ENCODE results near the gene PTPRCAP.
"Not testable (repeated sequence)": the region's sequence is repeated elsewhere in the genome, so short reads cannot be mapped to it uniquely, and the experiment has no call there.

Gene PTPRCAP, protein sequence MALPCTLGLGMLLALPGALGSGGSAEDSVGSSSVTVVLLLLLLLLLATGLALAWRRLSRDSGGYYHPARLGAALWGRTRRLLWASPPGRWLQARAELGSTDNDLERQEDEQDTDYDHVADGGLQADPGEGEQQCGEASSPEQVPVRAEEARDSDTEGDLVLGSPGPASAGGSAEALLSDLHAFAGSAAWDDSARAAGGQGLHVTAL

DNA sequence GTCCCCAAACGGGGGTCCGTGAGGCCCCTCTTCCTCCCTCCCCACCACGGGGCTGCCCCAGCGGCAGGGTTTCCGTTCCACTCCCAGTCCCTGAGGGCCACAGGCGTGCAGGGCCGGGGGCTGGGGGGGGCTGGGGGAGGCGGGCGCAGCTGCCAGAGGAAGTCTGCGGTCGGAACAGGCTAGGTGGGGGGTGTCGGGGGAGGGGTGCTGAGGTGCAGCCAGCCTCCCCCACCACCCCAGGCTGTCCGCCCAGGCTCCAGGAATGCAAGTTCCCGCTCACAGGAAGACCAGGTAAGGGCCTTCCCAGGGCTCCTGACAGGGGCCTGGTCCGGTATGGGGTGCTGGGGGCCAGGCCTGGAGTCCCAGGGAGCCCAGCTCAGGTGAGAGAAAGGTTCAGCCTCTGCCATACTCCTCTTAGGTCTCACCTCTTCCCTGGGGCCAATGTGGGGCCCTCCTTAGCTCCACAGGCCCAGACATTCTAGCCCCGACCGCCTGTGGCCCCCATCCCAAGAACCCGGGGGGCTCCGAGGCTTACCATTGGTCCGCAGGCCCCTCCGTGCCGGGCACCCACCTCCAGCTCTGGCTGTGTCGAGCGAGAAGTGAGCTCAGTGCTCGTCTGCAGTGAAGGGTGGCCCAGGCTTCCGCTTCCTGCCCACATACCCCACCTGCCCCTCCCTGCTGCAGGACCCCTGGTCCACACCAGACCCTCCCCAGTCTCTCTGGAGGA, at the start of gene PTPRCAP:
TSS of gene PTPRCAP (minus strand) at position 601 of the 727 bp plus-strand sequence. CDS start at position 538, 63 bp downstream.
- no peak for DNase-seq

DNA sequence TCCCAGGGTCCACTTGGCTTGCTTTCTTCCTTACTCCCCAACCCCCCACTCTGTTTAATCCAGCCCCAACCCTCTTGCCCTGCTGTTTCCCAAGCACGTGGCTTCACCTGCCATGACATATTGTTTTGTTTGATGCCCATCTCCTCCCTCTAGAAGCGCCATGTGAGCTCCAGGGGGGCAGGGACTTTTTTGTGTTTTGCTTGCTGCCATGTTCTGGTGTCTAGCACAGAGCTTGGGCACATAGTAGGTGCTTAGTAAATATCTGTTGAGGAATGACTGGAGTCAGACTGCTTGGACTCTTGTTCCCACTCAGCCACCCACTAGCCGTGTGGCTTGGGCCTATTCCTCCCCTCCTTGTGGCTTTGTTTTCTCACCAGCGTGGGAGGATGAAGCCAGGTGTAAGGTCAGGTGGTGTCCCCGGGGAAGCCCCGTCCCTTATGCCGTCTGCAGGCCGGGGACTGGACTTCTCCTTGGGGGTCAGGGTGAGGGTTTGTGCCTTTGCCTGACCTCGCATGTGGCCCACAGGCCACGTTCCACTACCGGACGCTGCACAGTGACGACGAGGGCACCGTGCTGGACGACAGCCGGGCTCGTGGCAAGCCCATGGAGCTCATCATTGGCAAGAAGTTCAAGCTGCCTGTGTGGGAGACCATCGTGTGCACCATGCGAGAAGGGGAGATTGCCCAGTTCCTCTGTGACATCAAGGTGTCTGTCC, 49.2 kb upstream of the PTPRCAP start:
- DNase-seq = no peak

DNA sequence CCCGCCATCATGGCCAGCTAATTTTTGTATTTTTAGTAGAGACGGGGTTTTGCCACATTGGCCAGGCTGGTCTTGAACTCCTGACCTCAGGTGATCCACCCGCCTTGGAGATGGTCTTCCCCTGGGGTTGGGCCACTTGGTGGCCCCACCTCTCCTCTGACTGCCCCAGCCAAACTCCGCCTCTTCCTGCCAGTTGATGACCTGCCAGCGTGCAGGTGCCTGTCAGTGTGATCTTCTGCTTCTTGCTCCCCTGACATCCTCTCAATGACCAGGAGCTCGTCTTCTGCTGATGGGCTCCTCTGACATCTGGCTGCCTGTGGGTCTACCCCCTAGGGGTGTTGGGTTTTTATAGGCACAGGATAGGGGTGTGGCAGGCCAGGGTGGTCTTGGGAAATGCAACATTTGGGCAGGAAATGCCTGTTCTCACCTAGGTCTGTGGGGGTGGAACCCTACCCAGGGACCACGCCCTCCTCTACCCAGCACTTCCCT, 48.4 kb upstream of the PTPRCAP start:
- DNase-seq = not testable (repeated sequence)

DNA sequence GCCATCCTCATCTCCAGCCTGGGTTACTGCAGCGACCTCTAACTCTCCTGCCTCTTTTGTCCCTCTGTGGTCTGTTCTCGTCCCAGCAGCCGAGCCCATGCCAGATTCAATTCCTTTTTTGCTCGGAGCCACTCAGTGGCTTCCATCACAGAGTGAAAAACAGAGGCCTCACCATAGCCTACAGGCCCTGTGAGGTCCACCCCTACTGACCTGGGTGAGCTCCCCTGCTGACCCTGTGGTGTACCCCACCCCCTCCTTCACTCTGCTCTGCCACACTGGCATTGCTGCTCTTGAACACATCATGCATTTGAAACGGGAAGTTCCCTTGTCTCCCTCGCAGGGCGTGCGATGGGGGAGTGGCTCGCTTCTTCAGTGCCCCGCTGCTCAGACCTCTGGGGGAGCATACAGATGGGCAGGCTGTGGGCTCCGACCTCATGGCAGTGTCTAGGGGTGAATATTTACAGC, 47.4 kb upstream of the PTPRCAP start:
- DNase-seq = peak; percentile 55 to 71

DNA sequence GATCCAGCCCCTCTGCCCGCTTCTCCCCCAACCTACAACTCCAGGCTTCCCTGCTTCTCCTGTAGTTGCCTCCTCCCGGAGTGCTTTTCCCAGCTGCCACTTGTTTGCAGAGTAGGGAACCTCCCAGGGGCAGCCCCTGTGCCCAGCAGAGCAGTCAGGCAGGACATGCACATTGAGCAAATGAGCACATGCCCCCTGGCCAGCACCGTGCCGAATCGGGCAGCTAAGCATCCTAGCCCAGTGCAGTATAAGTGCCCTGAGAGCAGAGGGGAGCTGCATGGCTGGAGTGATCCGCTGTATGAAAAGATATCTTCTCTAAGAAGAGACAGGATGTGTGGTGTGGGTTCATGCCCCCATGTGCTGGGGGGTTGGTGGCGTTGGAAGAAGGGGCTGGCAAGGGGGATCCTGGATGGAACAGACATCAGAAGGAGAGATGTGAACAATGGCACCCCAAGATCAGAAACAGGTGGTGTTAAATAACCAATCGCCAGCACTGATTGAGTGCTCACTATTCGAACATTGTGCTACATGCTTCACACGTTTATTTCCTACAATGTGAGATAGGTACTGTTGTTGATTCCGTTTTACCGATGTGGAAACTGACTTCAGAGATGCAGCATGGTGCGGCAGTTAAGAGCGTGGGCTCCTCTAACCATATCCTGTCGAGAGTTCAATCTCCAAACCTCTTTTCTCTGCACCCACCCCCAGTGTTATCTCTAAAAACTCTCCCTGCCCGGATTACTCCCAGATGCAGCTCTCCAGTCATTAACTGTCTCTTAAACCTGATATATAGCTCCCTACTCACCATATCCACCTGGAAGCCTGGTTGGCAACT, 46.6 kb upstream of the PTPRCAP start:
- DNase-seq = no peak

DNA sequence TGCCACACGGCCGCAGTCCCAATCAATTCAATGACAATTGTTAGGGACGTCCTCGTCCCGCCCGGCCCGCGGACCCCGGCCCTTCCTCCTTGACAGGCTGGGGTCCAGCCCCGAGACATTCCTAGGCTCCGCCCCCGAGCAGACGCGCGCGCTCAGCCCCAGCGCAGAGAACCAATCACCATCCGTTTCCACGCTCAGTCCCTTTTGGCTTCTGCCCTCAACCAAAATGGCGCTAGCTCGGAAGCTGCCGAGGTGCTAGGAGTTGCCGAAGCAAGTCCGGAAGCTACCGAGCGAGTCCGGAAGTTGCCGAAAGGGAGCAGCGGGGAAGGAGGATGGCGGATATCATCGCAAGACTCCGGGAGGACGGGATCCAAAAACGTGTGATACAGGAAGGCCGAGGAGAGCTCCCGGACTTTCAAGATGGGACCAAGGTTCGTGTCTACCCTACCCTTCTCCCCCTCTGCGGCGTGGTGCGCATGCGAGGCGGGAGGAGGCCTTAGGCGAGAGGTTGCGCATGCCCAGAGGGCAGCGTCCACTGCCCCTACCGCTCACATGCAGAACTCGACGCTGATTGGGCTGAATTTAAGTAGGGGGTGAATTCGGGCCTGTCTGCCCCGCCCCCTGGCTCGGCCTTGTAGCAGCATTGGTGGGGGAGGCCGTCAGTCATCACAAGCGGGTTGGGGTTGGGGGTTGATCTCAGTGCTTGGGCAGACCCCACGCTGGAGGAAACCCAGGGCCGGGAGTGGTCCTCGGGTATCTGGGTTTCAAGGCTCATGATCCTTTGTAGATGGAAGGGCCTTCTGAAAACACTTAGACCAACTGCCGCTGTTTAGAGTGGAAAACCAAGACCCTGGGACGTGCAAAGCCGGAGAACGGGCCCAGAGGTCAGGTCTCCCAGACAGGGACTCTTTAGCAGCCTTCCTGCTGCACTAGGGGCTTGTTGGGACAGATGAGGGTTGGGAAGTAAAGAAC, 45.6 kb upstream of the PTPRCAP start, which contains the start of gene AIP:
TSS of gene AIP (plus strand) at position 200 of the 972 bp plus-strand sequence. CDS start at position 333, 133 bp downstream.
- DNase-seq = peak; percentile 92 to 95

DNA sequence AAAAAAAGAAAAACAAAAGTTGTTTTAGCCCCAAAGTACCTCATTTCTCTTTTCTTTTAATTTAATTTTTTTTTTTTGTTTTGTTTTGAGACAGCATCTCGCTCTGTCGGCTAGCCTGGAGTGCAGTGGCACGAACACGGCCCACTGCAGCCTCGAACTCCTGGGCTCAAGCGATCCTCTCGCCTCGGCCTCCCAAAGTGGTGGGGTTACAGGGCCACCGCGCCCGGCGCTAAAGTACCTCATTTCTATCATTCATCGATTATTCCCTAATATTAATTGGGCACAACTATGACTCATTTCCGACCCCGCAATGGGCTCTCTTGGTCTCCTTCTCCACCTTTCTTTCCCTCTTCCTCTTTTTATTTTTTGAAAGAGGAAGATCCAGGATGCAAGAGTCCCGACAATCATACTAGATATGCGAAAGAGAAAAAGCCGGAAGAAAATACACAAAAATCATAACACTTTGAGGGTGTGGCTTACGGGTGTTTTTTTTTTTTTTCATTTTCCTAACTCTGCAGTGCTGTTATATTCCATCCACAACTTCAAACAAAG, 44.9 kb upstream of the PTPRCAP start:
- DNase-seq = peak; percentile 66 to 70

DNA sequence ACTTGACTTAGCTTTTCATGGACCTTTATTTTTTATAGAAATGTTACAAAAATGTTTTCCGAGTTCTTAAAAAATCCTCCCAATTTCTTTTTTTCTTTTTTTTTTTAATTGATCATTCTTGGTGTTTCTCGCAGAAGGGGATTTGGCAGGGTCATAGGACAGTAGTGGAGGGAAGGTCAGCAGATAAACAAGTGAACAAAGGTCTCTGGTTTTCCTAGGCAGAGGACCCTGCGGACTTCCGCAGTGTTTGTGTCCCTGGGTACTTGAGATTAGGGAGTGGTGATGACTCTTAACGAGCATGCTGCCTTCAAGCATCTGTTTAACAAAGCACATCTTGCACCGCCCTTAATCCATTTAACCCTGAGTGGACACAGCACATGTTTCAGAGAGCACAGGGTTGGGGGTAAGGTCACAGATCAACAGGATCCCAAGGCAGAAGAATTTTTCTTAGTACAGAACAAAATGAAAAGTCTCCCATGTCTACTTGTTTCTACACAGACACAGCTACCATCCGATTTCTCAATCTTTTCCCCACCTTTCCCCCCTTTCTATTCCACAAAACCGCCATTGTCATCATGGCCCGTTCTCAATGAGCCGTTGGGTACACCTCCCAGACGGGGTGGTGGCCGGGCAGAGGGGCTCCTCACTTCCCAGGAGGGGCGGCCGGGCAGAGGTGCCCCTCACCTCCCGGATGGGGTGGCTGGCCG, 40.0 kb upstream of the PTPRCAP start:
- not testable (repeated sequence) for DNase-seq

DNA sequence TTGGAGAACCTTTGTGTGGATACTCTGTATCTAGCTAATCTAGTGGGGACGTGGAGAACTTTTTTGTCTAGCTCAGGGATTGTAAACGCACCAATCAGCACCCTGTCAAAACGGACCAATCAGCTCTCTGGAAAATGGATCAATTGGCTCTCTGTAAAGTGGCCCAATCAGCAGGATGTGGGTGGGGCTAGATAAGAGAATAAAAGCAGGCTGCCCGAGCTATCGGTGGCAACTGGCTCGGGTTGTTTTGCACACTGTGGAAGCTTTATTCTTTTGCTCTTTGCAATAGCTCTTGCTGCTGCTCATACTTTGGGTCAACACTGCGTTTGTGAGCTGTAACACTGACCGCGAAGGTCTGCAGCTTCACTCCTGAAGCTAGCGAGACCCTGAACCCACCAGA, 39.2 kb upstream of the PTPRCAP start:
- DNase-seq = not testable (repeated sequence)

DNA sequence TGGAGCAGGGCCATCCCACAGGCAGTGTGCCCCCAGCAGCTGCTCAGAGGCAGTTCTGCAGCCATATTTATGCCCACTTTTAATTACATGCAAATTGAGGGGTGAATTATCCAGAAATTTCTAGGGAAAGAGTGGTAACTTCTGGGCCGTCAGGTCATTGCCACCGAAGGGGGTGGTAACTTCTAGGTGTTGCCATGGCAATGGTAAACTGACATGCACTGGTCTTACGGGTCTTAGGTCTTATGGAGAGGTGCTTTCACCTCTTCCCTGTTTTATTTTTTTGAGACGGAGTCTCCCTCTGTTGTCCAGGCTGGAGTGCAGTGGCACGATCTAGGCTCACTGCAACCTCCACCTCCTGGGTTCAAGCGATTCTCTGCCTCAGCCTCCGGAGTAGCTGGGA, 35.4 kb upstream of the PTPRCAP start:
- DNase-seq = no peak

DNA sequence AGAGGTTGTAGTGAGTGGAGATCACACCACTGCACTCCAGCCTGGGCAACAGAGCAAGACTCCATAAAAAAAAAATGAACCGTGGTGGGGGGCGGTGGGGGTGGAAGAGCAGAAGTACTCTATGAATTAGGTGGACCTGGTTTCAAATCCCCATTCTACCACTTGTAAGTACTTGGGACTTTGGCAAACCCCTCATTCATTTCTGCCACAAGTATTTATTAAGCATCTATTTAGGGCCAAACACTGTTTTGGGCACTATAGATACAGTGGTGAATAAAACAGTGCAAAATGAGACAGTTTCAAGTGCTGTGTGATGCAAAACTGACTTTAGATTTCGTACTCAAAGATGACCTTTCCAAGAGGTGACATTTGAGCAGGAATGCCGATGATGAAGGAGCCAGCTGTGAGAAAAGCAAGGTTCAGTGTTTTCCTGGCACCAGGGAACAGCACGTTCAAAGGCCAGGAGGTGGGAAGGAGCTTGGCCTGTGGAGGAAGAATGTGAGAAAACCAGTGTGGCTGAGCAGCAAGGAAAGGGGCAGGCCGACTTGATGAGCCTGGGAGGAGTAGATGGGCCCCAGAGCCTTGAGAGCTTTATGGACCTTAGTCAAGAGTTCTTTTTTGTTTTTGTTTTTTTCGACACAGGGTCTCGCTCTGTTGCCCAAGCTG, 33.0 kb upstream of the PTPRCAP start:
- no peak for DNase-seq

DNA sequence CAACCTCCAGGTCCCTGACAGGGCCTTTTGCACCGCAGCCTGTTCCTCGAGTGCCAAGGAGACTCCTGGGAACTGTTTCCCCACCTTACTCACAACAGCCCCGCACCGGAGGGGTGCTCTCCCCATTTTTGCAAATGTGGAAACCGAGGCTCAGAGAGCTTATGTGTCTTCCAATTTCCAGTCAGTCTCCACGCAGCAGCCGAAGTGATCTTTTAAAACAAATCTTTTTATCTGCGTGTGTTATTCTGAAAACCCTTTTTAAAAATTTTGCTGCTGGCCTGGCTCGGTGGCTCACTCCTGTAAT, 32.0 kb upstream of the PTPRCAP start:
- no peak for DNase-seq

DNA sequence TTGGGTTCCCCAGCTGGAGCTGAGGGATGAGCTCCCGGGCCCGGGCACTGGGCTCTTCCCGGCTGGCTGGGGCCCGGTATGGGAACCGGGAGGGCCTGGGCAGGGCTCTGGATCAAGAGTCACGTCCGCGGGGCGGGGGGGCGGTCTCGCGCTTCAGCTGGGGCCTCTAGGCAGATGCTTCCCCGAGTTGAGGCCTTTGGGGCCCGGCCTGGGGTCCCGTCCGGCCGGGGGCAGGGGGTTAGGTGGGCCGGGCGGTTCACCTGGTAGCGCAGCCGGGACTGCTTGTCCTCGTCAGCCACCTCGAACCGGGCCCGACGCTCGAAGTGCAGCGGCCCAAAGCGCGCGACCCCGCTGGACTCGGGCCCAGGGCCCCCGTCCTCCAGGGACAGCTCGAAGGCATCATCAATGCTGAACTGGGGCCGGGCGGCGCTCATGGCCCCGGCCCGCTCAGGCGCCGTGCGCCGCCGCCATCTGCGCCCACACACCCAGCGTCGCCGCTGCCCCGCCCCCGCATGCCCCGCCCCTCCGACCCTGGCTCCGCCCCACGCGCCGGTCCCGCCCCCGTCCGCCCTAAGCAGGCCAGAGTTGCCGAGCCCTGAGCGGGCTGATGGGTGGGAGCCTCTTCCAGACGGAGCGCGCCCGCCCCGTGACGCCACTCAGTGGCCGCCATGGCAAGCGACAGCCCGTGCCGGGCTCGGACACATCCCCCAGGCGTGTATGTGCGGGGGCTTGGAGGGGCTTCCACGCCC, 31.5 kb upstream of the PTPRCAP start, which contains the start of gene TMEM134:
TSS of gene TMEM134 (minus strand) at position 493 of the 749 bp plus-strand sequence. CDS start at position 434, 59 bp downstream.
- DNase-seq = peak; percentile 72 to 76

DNA sequence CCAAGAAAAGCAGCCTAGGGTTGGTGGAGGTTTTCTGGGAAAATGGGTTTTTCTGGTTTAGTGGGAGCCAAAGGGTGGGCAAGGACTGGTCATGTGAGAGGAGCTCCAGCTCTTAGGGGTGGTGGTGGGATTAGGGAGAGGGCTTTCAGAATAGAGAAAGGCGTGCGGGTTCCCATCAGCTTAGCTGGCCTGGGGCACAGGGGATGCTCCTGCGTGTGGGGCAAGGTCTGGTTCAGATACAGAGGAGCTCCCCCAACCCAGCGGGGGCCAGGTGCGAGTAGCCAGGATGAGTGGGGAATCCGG, 30.9 kb upstream of the PTPRCAP start:
- DNase-seq = no peak

DNA sequence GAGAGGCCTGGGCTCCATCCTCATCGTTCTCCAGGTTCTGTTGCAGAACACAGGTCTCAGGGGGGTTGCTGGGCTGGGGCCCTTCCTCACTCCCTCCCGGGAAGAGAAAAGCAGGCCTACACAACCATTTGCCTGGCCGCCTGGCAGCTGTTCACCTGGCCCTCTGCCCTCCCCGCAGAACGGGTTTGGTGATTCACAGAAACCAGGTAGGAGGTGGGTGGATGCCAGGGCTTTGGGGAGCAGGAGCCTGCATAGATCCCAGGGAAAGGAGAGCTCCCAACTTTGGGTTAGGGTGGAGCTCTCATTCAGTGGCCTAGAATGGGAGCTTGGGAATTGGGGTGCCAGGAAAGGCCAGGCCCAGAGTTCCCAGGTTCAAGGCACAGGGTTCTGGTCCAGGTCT, 30.6 kb upstream of the PTPRCAP start:
- DNase-seq = no peak

DNA sequence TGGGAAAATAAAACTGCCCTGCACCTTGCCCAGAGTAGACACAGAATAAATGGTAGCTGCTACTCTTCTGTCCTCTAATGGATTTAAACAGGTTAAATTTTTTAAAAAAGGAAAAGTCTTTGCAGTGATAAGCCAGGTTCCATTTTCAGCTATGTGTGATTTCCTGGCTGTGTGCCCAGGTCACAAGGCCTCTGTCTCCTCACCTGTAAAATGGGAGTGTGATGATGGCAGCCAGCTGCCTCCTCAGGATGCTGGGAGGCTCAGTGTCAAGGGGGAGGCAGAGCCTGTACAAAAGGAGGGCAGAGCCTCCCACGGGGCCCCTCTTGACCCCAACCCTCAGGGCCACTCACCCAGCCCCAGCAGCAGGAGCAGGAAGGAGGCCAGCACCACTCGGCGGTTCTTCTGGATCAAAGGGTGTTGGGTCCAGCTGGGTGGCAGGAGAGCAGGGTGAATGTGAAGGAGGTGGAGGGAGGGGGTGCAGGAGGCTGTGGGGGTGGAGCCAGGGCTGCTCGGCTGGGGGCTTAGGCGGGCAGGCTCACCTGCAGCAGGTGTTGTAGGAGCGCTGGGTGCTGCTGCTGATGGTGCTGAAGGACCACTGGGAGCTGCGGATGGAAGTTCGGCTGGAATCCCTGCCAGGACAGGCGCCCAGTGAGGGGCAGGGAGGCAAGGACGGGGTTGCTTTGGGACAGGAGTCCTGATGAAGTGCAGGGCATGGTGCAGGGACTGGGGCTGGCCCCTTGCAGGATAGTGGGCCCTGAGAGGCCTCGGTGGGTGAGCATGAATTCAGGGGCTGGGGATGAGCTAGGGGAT, 29.7 kb upstream of the PTPRCAP start:
- no peak for DNase-seq

DNA sequence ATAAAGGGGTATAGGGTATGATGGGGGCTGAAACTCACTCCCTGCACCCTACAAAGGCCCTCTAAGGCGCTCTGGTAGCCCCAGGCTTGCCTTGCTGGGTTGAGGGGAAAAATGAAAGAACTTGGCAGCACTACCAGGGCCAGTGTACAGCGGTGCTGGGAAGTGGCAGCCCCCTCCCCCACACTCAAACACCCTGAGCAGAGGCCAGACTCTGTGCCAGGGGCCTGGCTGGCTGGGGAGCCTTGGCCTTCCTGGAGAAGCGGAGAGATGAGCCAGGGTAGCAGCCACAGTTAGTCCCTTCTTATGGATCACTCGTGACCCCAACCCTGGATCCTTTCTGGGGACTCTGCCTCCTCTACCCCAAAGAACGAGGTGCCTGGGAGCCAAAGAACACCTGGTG, 28.9 kb upstream of the PTPRCAP start:
- DNase-seq = no peak

DNA sequence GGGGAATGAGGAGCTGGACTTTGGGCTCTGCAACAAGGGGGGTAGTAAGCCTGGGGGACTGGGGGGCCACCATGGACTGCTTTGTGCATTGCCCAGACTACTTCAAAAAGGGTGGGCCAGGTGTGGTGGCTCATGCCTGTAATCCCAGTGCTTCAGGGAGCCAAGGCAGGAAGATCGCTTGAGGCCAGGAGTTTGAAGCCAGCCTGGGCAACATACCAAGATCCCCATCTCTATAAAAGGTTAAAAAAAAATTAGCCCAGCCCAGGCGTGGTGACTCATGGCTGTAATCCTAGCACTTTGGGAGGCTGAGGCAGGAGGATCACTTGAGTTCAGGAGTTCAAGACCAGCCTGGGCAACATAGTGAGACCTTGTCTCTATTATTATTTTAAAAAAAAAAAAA, 28.0 kb upstream of the PTPRCAP start:
- DNase-seq = not testable (repeated sequence)

DNA sequence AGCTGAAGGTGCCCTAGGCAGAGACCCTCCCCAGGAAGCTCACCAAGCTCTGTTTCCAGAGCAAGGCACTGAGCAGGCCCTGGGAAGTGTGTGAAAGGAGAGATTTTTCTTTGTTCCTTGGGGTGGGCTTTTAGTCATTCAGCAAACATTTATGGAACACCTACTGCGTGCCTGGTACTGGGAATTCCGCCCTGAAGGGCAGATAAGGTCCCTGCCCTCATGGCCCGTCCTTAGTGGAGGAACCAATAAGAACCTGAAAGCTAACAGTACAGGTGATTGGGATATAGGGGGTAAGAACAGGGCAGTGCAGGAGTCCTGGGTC, 27.7 kb upstream of the PTPRCAP start:
- DNase-seq = no peak

All from AML-193 (cell line).